NCI-H2029 treated with DMSO at 0.1 percent for 48 hours (cell line): ENCODE measurements around the gene PPP4R2.
"Not testable (repeated sequence)": the region's sequence is repeated elsewhere in the genome, so short reads cannot be mapped to it uniquely, and the experiment has no call there.

Experiments
- DNase-seq: peaks from one replicate; lab custom pipeline; 2025; lab: John Stamatoyannopoulos, UW

PPP4R2 gene

DNA sequence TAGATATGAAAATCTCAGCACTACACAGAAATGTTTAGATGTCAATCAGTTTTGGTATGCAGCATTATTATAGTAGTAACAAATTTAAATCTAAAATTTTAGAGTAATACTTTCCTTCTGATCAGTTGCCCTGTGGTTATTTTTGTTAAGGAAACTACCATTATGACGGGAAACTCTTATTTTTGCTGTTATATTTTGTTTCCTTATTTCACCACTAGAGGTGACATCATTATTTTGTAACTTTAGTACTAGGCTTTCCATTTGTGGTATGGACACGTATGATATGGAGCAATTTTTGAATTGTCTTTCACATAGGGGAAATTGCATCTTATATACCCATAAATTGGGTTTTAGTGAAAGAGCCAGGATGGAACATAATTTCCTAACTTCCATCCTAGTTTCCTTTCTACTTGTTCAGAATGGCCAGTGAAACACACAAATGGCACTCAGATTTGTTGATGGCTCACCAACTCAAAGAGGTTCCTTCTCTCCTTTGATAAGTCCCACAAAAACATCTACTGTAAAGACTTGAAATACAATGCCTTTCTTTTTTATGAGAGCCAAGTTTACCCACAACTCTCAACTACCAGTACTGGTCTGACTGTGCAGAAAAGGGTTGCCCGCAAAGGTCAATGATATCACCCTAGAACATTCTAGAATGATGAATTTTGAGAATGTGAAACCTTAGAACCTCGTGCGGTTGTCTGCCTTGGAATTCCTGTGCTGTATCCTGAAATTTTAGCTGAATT is 19.4 kb upstream of the PPP4R2 start:
- DNase-seq = no peak

DNA sequence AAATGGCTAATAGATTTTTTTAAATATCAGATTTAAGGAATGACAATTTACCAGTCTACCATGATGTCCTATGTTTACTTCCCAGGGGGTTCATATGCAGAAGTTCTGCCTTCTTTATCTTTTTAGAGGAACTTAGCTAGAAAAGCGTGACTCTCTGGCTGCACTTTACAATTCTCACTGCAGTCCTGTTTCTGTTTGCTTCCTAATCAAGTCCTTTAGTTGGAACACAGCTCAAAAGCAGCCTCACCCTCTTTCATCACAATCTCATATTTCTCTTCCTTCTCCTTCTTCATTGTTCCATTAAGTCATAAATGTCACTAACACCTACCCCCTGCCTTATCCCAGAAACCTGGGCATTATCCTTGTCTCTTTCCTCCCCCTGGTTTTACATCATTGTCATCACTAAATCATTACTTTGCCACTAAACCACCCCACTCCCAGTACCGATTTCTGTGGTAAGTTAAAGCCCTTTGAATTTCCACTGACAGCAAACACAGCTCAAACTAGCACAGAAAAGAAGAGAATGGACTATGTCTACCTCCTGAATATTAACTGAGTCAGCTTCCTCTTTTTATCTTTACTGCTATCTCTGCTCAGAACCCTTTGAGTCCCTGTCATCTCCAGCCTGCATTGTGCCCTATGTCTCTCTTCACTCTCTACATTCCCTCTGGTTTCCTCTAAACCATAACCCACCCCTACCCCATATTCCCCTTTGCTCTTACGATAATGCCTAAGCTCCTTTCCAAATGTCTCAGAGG is 13.8 kb upstream of the PPP4R2 start:
- DNase-seq = no peak

DNA sequence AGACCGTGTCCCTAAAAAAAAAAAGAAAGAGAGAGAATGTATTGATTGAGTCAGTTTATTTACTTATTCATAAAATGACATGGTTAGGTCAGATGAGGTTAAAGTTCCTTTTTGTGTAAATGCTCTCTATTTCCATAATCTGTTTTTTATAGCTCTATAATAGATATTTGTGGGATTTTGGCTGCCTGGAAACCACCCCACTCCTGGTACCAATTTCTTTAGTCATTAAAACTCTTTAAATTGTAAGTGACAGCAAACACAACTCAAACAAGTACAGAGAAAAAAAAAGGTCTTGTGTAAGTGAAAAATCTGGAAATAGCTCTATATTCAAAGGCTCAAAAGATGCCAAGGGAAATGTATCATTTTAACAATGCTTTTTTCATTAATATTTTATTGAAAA is 11.0 kb upstream of the PPP4R2 start:
- DNase-seq = no peak

DNA sequence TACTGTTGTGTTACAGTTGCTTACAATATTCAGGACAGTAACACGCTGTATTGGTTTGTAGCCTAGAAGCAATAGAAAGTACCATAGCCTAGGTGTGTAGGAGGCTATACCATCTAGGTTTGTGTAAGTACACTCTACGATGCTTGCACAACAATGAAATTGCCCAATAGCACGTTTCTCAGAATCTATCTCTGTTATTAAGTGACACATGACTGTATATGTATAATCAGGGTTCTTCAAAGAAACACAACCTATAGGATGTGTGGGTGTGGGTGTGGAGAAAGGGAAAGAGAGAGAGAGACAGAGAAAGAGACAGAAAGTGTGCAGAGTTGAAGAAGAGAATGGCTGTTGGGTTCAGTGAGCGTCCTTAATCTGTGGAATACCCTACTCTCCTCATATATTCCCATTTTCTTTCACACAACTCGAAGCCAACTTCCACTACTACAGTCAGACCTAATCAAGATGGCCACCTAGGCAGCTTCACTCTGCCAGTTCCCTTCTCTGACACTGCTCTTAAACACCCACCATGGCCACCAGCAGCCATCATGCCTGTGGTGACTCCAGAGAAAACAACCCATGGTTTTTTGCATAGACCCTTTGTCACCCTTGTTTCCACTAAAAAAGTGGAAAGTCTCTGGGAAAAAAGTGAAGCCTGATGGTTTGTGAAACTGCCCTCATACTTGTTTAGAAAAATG is 5.8 kb upstream of the PPP4R2 start:
- DNase-seq = no peak

DNA sequence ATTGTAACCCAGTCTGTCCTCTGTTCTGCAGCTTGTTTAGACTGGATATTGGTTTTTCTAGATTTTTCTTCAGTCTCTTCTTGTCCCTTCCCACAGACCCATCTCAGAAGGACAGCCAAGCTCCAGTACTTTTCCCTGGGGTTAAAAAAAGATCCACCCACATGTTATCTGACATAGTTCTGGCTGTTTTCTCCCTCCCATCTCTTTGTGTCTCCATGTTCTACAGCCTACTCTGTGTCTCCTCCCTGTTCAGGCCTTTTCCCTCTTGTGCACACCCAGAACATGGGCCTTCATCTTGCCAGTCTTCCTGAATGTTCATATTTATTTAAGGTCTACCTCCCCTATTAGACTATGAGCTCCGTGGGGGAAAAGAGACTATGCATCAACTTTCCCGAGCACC is 5.1 kb upstream of the PPP4R2 start:
- DNase-seq = no peak

DNA sequence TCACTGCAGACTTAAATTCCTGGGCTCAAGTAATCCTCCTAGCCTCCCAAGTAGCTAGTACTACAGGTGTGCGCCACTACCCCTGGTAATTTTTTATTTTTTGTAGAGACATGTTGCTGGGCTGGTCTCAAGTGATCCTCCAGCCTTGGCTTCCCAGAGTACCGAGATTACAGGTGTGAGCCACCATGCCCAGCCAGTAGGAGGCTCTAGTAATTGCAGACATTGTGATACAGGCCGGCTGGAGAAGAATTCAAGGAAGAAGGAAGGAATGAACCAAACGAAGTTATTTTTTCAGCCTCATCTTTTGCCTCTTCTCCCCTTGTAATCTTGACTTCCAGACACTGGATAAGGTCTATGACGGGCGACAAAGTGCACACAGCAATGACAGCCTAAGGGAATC is 3.2 kb upstream of the PPP4R2 start:
- DNase-seq = no peak

DNA sequence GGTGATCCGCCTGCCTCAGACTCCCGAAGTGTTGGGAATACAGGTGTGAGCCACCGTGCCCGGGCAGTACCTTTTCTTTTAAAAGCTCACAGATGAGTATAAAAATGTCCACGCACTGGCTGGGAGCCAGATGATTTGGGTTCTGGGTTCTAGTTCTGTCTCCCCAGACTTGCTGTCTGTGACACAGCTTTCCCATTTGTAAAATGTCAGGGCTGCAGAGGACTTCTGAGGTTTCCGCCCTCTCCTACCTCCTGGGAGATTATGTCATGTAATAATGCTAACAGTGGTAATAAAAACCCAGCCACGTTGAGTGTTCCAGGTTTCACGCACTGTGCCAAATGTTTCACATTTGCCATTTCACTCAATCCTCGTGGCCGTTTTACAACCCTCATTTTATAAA is 1.3 kb upstream of the PPP4R2 start:
- no peak for DNase-seq

DNA sequence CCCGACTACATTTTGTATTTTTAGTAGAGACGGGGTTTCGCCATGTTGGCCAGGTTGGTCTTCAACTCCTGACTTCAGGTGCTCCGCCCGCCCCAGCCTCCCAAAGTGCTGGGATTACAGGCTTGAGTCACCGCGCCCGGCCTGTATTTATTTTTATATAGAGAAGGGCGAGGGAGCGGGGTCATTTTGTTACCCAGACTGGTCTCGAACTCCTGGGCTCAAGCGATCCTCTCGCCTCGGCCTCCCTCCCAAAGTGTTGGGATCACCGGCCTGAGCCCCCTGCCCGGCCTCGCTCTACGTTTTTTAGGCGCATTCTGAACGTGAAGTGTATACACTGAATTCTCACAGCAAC is 514 bp upstream of the PPP4R2 start:
- DNase-seq = no peak

DNA sequence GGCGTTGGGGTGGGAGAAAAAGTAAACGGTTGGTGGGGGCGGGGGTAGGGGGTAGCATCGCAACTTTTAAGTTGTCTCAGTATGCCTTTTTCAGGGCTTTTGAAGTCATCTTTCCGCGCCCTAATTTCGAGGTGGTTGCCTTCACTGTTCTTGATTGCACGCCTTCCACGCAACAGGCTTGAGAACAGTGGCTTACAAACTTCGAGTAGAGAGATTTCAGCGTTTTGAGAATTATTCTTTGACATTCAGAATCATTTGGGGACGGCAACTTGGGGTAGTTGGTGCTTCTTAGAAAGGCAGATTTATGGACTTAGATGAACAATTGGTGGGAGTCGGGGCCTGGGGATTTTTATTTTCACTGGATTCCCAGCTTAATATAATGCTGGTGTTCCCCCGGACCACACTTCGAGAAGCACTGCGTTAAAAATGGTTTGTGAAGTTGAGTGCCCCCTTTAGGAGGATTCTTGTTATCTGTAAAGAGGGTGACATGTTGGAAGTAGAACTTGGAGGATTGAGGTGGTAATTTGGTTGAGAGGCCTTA is 880 bp downstream of the PPP4R2 start:
- DNase-seq = no peak

DNA sequence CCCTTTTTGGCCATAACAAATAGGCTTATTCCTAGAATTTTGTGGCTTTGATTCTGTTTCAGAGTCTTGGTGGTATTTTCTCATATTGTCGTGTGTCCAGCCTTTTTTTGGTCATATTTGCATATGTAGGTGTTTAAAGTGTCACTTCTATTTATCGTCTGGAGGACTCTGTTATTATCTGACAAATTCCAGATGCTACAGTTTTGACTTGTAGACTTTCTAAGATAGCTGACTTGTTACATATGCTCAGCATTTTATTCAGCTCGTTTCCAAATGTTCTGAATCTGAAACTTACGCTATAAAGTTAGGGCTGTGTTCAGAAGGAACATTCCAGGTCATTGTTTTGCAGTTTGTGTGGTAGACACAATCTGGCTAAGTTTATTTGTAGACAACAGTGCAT is 1.9 kb downstream of the PPP4R2 start:
- DNase-seq = no peak

DNA sequence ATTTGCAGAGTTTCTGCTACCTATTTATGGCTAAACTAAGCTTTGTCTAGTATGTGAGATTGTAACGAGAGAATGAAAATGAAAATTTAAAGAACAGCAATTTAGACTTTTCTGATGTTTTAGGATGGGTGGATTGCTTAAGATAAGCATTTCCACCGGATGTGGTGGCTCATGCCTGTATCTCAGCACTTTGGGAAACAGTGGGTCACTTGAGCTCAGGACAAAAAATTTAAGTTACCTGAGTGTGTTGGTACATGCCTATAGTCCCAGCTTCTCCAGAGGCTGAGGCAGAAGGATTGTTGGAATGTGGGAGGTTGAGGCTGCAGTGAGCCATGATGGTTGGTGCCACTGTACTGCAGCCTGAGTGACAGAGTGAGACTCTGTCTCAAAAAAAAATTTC is 3.3 kb downstream of the PPP4R2 start:
- DNase-seq = no peak

DNA sequence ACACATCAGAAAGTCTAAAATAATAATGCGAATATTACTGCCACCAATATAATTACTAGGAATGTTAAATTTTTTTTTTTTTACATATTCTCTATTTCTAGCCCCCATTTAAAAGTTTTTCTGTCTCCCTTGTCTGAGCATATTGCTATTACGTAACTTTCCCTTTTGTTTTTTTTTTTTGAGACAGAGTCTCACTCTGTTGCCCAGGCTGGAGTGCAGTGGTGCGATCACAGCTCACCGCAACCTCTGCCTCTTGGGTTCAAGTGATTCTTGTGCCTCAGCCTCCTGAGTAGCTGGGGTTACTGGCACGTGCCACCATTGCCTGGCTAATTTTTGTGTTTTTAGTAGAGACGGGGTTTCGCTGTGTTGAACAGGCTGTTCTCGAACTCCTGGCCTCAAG is 6.4 kb downstream of the PPP4R2 start:
- not testable (repeated sequence) for DNase-seq

DNA sequence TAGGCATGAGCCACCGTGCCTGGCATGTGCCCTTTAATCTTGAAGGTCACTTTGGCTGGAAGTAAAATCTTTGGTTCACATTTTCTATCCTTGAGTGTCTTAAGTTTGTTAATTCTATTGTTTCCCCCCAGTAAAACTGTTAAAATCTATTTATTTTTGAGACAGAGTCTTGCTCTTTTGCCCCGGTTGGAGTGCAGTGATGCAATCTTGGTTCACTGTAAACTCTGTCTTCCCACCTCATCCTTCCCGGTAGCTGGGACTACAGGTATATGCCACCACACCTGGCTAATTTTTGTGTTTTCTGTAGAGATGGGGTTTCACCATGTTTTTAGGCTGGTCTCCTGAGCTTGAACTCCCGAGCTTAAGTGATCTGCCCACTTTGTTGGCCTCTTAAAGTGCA is 7.7 kb downstream of the PPP4R2 start:
- no peak for DNase-seq

DNA sequence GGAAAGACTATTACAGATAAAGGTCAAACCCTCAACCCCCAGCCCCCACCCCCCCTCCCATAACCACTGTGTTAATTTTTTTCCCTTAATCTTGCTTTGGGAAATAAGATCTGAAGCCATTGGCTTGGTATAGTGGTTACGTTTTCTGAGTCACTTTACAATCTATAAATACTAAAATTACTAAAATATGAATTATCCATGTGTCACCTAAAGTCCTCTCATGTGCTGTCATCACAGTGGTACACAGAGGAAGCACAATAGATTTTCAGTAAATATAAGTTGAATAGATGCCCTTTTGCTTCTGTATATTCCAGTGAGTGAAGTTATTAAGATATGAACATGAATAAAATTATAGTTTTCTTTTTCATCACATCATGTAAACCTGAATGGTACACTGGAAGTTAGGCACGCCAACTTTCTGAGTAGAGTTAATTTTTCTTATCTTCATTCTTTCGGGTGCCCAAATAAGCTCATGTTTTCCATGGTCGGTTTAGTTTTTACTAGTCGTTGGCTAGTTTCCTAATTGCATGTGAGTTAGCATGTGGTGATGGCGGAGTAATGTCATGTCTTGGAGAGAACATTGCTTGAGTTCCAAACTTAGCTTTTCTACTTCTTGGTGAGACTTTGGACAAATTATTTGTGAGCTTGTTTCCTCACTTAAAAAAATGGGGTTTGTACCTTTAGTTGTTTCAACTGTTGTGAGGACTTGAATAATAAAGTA is 11.5 kb downstream of the PPP4R2 start:
- DNase-seq = no peak

DNA sequence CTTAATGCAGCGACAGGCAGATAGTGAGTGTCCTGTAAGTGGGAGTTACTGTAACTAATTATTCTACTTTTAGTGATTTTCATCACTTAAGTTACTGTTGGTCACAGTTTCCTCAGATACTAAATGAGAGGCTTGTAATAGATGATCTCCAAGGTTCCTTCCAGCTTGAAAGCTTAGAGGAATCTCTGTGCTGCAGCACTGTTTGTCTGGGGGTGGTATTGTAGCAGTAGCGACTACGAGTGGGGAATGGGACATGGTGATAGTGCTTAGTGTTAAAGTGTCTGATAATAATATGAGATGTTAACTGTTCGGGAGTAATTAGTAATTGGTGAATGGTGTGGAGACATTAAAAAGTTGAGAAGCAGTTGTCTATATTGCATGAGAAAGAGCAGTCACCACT is 12.4 kb downstream of the PPP4R2 start:
- DNase-seq = no peak

DNA sequence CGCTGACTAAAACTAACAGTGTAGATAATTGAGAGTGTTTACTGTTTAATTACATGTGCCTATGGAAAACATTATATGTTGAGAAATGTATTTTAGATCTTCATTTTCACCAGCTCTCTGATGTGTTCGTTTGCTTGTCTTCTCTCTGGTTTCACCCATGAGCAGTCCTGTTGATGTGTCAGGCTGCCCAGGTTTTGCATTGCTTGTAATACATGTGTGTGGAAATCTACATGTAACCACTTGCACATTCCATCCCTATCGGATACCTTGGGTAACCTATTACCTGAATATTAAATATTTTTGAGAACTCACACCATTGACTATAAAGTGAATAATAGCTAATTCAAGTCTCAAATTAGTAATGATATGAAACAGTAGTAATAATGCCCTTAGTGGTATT is 13.1 kb downstream of the PPP4R2 start:
- no peak for DNase-seq

DNA sequence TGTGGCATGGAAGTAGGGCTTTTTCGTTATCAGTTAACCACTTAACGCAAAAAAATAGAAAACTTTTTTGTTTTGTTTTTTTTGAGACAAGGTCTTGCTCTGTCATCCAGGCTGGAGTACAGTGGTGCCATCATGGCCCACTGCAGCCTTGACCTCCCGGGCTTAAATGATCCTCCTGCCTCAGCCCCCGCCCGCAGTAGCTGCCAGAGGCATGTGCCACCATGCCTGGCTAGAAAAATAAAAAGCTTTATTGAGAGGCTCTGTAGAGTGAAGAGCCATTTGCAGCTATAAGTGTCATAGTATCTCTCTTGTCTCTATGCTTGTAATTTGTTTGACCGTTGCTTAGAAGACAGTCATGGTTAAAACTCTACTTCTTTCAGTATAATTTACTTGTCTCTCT is 13.5 kb downstream of the PPP4R2 start:
- no peak for DNase-seq

DNA sequence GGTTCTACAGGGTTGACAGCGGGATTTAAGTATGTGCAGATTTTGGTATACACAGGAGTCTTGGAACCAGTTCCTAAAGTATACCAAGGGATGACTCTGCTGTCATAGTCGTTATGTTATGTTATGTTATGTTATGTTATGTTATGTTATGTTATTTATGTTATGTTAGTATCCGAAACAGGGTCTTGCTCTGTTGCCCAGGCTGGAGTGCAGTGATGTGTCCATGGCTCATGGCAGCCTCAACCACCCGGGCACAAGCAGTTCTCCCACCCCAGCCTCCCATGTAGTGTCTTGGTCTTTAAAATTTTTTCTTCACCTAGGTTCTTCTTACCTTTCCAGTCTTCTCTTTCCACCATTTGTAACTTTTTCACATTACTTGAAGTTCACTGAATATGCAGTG is 21.7 kb downstream of the PPP4R2 start:
- DNase-seq = no peak

DNA sequence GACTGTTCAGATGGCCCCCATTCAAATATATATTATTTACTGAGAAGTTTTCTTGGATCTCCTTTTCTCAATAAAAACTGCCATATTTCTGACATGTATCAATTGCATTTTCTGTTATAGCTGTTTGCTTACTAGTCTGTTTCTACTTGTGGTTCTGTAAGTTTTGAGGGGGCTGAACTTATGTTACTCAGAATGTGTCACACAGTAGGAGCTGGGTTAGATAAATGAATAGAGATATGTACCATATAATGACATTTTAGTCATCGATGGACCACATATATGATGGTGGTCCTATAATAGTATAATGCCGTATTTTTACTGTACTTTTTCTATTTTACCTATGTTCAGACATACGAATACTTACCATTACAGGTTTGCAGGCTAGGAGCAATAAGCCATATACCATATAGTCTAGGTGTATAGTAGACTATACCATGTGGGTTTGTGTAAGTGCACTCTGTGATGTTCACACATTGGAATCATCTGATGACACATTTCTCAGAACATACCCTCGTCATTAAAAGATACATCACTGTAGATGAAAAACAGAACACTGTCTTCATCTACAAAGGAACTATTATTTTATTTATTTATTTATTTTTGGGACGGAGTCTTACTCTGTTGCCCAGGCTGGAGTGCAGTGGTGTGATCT is 22.3 kb downstream of the PPP4R2 start:
- no peak for DNase-seq

DNA sequence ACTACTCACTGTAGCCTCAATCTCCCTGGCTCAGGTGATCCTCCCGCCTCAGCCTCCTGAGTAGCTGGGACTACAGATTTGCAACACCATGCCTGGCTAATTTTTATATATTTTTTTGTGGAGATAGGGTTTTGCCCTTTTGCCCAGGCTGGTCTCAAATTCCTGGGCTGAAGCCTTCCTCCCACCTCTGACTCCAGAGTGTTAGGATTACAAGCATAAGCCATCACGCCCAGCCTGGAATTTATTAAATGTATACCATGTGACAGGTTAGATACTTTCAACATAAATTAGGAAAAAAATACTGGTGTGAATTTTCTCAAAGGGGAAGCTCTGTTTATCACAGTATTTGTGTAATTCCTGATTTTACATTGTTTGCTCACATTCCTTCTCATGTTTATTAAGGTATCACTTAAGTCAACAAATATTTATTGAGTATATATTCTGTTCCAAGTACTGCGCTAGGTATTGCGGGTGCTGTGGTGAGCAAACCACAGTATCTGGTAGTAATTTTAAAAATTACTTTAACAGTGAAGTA is 24.8 kb downstream of the PPP4R2 start:
- no peak for DNase-seq

DNA sequence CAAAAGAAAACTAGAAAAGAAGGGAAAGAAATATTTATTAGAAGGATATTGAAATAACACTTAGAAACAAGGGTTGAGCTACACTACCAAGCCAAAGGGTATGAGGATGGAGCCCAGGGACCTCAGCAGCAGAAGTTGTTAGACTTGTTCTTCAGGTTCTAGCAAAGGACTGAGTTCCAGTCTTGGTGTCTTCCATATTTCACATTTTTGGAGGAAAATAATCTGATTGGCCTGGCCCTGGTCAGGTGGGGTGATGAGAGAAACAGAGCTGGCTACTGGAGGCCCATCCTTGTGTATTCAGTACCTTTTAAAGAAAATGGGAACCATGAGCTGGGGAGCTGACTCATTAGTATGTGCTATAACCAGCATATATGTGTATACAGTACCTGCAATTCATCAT is 28.2 kb downstream of the PPP4R2 start:
- no peak for DNase-seq
